H1 (cell line): Measurements from ENCODE around the gene PATE2. TPM values are rescaled to one million over a fixed set of nuclear protein-coding genes. Genes with fewer than 3 reads are reported as not detected.

ENCODE experiments used
- BCL11A ChIP-seq, 2 experiments: IDR thresholded peaks; one replicate each; pipeline ENCODE4 v1.6.1; 2011; ENCODE audit warnings: low read depth in 2 of 2, low read length in 2 of 2, mild to moderate bottlenecking in 2 of 2
- CHD1 ChIP-seq: IDR thresholded peaks from 2 replicates; pipeline ENCODE4 v1.6.1; 2012; ENCODE audit warnings: low read depth, low read length, improper control_type of control experiment
- CHD7 ChIP-seq: fragments of 300-600 bp; sonication (generic); IDR thresholded peaks from 2 replicates; pipeline ENCODE4 v1.7.1; 2012; ENCODE audit warnings: low read length, moderate library complexity, mild to moderate bottlenecking, inconsistent platforms; ENCODE audit not compliant: insufficient replicate concordance
- CTBP2 ChIP-seq: IDR thresholded peaks from 2 replicates; pipeline ENCODE4 v1.7.0; 2011; ENCODE audit warnings: borderline replicate concordance, mild to moderate bottlenecking, moderate library complexity, mixed read lengths, low read length; ENCODE audit not compliant: insufficient read depth, insufficient read length
- PHF8 ChIP-seq: fragments of 200-600 bp; sonication (generic); conservative IDR thresholded peaks from 2 replicates; pipeline ENCODE4 v1.7.1; 2012; ENCODE audit warnings: low read depth, mild to moderate bottlenecking, inconsistent platforms, low read length, moderate library complexity
- POLR2A ChIP-seq, 2 experiments: IDR thresholded peaks; 1 replicate in 1 of 2; 2 replicates in 1 of 2; pipeline ENCODE4 v1.6.1; 2011; ENCODE audit warnings: low read depth in 2 of 2, low read length in 2 of 2, mild to moderate bottlenecking in 2 of 2; ENCODE audit errors: control extremely low read depth in 1 of 2
- POLR2AphosphoS5 ChIP-seq: IDR thresholded peaks from 2 replicates; pipeline ENCODE4 v1.6.1; 2011; ENCODE audit warnings: low read depth, low read length
- POU5F1 ChIP-seq: IDR thresholded peaks from 2 replicates; pipeline ENCODE4 v1.6.1; 2011; ENCODE audit warnings: low read depth, mild to moderate bottlenecking, low read length, moderate library complexity
- SIRT6 ChIP-seq: IDR thresholded peaks from one replicate; pipeline ENCODE4 v1.7.1; 2012; ENCODE audit warnings: low read length, inconsistent platforms
- TBP ChIP-seq: IDR thresholded peaks from 2 replicates; pipeline ENCODE4 v1.6.1; 2011; ENCODE audit warnings: low read depth, low read length, improper control_type of control experiment
- polyA plus RNA-seq, 7 experiments: library from polyadenylated mRNA; depleted of rRNA in 3 of 7; stranded (reverse) in 5 of 7; unstranded in 2 of 7; fragments of >200 nt in 5 of 7; fragments of 200-250 nt in 2 of 7; gene quantifications; 1 replicate in 5 of 7; 2 replicates in 1 of 7; 4 replicates in 1 of 7; pipeline versions ENCODE4 v1.2.1 to v1.2.3, GENCODE V29; 2011 to 2013; ENCODE audit warnings: missing spikeins in 2 of 7, mixed read lengths in 2 of 7
- total RNA-seq: library from RNA; stranded (reverse); fragmentation: NEBNext Ultra II Directional; extraction: Animal tissue kit (Norgen Biotek cat#: 25700); gene quantifications from 2 replicates; pipeline ENCODE4 v1.2.1, GENCODE V29; 2021

Gene PATE2
- total and polyA plus RNA-seq, 2 of the 8 experiments (the other 6 are each of a cell fraction or from before 2014, with no cell fraction given) = 0.14 TPM; not detected in 1

- TF ChIP-seq CHD7 = no peak
- no peak for TF ChIP-seq PHF8
- TF ChIP-seq POLR2AphosphoS5 = no peak
- TF ChIP-seq CHD1 = no peak
- TF ChIP-seq CTBP2 = no peak
- TF ChIP-seq BCL11A (IDR thresholded peaks at IDR 0.05; ENCODE audit: low read depth in 2 of 2, low read length in 2 of 2) = no peak
- TF ChIP-seq SIRT6 = no peak
- TF ChIP-seq POU5F1 = no peak
- TF ChIP-seq POLR2A (IDR thresholded peaks at IDR 0.05; ENCODE audit: control extremely low read depth in 1 of 2, low read depth in 2 of 2, low read length in 2 of 2) = no peak
- TF ChIP-seq TBP = no peak
These were observed 6.0 kb upstream of the PATE2 start (continued) for GRCh38 chr11:125784678-125785077.
